ENCODE data around the gene BTBD9.

BTBD9 gene

GRCh38 chr6:38644951-38645350 lies 5.2 kb upstream of the BTBD9 start:
- H3K4me3 ChIP-seq (ENCODE audit: low read depth, low read length), result no peak overlapping the region
- H3K9me3 ChIP-seq, result no peaks in the 10 kb centered on the region
- H3K27me3 ChIP-seq, result no peaks in the 10 kb centered on the region
- peaks cover 3% of the 10 kb centered on the region; the same call in 1 of the 2 replicates for H3K4me1 ChIP-seq
- H3K36me3 ChIP-seq, result no peaks in the 10 kb centered on the region
- no peak for TF ChIP-seq CTCF (IDR thresholded peaks at IDR 0.05; ENCODE audit: low read depth, low read length)
- no peak for DNase-seq

GRCh38 chr6:38640216-38640909 lies 634 bp upstream of the BTBD9 start:
- Histone ChIP-seq H3K27me3 (no peaks in the 10 kb centered on the region), H3K4me1 (no peaks in the 10 kb centered on the region), H3K4me3 (ENCODE audit: low read depth, low read length) (peak overlapping the region; percentile 85), H3K36me3 (peaks cover 4% of the 10 kb centered on the region; the same call in 1 of the 2 replicates), H3K9me3 (no peaks in the 10 kb centered on the region)
- TF ChIP-seq CTCF (IDR thresholded peaks at IDR 0.05; ENCODE audit: low read depth, low read length), result no peak
- DNase-seq, result no peak

- H3K4me1 ChIP-seq, result no peaks in the 10 kb centered on the region
- H3K36me3 ChIP-seq, result peaks cover 4% of the 10 kb centered on the region; the same call in 1 of the 2 replicates
- H3K27me3 ChIP-seq, result no peaks in the 10 kb centered on the region
- H3K9me3 ChIP-seq, result no peaks in the 10 kb centered on the region
- DNase-seq, result peak; percentile 23
- TF ChIP-seq CTCF (IDR thresholded peaks at IDR 0.05; ENCODE audit: low read depth, low read length), result no peak
- peak overlapping the region; percentile 85 for H3K4me3 ChIP-seq (ENCODE audit: low read depth, low read length)
These were observed 710 bp downstream of the BTBD9 start for GRCh38 chr6:38638941-38639497.

GRCh38 chr6:38637756-38638155 lies 2.0 kb downstream of the BTBD9 start:
- TF ChIP-seq CTCF (IDR thresholded peaks at IDR 0.05; ENCODE audit: low read depth, low read length), result no peak
- no peaks in the 10 kb centered on the region for H3K9me3 ChIP-seq
- H3K36me3 ChIP-seq, result peaks cover 4% of the 10 kb centered on the region; the same call in 1 of the 2 replicates
- H3K4me1 ChIP-seq, result no peaks in the 10 kb centered on the region
- no peaks in the 10 kb centered on the region for H3K27me3 ChIP-seq
- DNase-seq, result no peak
- no peak overlapping the region for H3K4me3 ChIP-seq (ENCODE audit: low read depth, low read length)

- Histone ChIP-seq H3K9me3 (no peaks in the 10 kb centered on the region), H3K4me1 (no peaks in the 10 kb centered on the region), H3K36me3 (peaks cover 4% of the 10 kb centered on the region; the same call in 1 of the 2 replicates), H3K4me3 (ENCODE audit: low read depth, low read length) (no peak overlapping the region), H3K27me3 (no peaks in the 10 kb centered on the region)
- no peak for TF ChIP-seq CTCF (IDR thresholded peaks at IDR 0.05; ENCODE audit: low read depth, low read length)
- DNase-seq, result no peak
These were observed 3.7 kb downstream of the BTBD9 start for GRCh38 chr6:38636027-38636426.

GRCh38 chr6:38634518-38634917 lies 5.2 kb downstream of the BTBD9 start:
- Histone ChIP-seq H3K4me1 (no peaks in the 10 kb centered on the region), H3K9me3 (no peaks in the 10 kb centered on the region), H3K36me3 (peaks cover under 1% of the 10 kb centered on the region; the same call in 1 of the 2 replicates), H3K27me3 (no peaks in the 10 kb centered on the region), H3K4me3 (ENCODE audit: low read depth, low read length) (no peak overlapping the region)
- no peak for DNase-seq
- no peak for TF ChIP-seq CTCF (IDR thresholded peaks at IDR 0.05; ENCODE audit: low read depth, low read length)
